Parathyroid adenoma (tissue), 2 donors: Measurements from ENCODE around the gene PIWIL4.

Experiments used
- H2AFZ ChIP-seq: fragments of 300-600 bp; sonication (generic); one replicate; pipeline ENCODE4 v1.7.0; 2017; ENCODE audit warnings: antibody characterized with exemption, mild to moderate bottlenecking
- H3K27ac ChIP-seq: fragments of 300-600 bp; sonication (generic); one replicate; pipeline ENCODE4 v1.7.0; 2017
- H3K27me3 ChIP-seq: fragments of 300-600 bp; sonication (generic); one replicate; pipeline ENCODE4 v1.7.0; 2017; ENCODE audit warnings: low read length; ENCODE audit not compliant: control insufficient read depth, insufficient read depth
- H3K36me3 ChIP-seq: fragments of 300-600 bp; sonication (generic); one replicate; pipeline ENCODE4 v1.7.0; 2017; ENCODE audit warnings: low read length; ENCODE audit not compliant: control insufficient read depth, insufficient read depth
- H3K4me1 ChIP-seq: fragments of 300-600 bp; sonication (generic); one replicate; pipeline ENCODE4 v1.7.0; 2017; ENCODE audit warnings: control low read depth
- H3K4me2 ChIP-seq: fragments of 300-600 bp; sonication (generic); one replicate; pipeline ENCODE4 v1.7.0; 2017; ENCODE audit warnings: low read length
- H3K4me3 ChIP-seq: fragments of 300-600 bp; sonication (generic); one replicate; pipeline ENCODE4 v1.7.0; 2017; ENCODE audit warnings: low read depth, low read length
- H3K79me2 ChIP-seq: fragments of 300-600 bp; sonication (generic); one replicate; pipeline ENCODE4 v1.7.0; 2017; ENCODE audit warnings: control low read depth
- H3K9ac ChIP-seq: fragments of 300-600 bp; sonication (generic); one replicate; pipeline ENCODE4 v1.7.0; 2017; ENCODE audit warnings: mild to moderate bottlenecking
- H3K9me3 ChIP-seq: fragments of 300-600 bp; sonication (generic); one replicate; pipeline ENCODE4 v1.7.0; 2017; ENCODE audit warnings: low read length; ENCODE audit not compliant: control insufficient read depth
- TF ChIP-seq, protein P1 (sequence below): fragments of 300-600 bp; sonication (generic); IDR thresholded peaks from one replicate; pipeline ENCODE4 v1.7.0; 2017; ENCODE audit warnings: antibody characterized with exemption, mild to moderate bottlenecking
- donor health status: primary hyperparathyroidism.

PIWIL4 gene

DNA sequence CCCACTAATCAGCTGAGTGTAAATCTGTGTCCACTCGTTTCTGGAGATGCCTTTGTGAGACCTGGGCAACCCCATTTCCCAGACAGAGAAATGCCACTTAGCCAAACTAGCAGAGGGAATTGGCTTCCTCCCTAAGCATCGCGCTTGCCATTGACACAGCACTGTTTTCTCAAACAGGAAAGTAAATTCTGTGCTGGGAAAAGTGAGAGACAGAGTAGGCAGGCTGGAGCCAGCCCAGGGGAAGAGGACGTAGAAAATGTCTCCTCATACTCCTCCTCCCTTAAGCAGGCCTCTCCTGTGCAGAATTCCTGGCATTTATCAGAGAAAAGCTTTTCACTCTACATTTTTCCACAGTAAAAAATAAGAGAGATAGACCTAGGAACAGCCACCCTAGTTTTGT is 101.9 kb downstream of the PIWIL4 start:
- H3K4me3 ChIP-seq = no peak overlapping the region
- no peaks in the 10 kb centered on the region for H3K27me3 ChIP-seq
- H2AFZ ChIP-seq = no peak overlapping the region
- H3K9ac ChIP-seq = no peak overlapping the region
- H3K36me3 ChIP-seq = no peaks in the 10 kb centered on the region
- H3K27ac ChIP-seq = no peak overlapping the region
- no peaks in the 10 kb centered on the region for H3K79me2 ChIP-seq
- H3K4me2 ChIP-seq = no peak overlapping the region
- no peaks in the 10 kb centered on the region for H3K9me3 ChIP-seq
- H3K4me1 ChIP-seq = no peaks in the 10 kb centered on the region
- TF ChIP-seq, protein P1, sequence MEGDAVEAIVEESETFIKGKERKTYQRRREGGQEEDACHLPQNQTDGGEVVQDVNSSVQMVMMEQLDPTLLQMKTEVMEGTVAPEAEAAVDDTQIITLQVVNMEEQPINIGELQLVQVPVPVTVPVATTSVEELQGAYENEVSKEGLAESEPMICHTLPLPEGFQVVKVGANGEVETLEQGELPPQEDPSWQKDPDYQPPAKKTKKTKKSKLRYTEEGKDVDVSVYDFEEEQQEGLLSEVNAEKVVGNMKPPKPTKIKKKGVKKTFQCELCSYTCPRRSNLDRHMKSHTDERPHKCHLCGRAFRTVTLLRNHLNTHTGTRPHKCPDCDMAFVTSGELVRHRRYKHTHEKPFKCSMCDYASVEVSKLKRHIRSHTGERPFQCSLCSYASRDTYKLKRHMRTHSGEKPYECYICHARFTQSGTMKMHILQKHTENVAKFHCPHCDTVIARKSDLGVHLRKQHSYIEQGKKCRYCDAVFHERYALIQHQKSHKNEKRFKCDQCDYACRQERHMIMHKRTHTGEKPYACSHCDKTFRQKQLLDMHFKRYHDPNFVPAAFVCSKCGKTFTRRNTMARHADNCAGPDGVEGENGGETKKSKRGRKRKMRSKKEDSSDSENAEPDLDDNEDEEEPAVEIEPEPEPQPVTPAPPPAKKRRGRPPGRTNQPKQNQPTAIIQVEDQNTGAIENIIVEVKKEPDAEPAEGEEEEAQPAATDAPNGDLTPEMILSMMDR = no peak
